Cardiac fibroblast (primary cell): ENCODE results near the gene RRM1.

ENCODE experiments used
- DNase-seq, 2 donors: peaks; one replicate each; pipeline versions ENCODE4 v3.0.0 to v3.0.0-alpha.2; 2010; ENCODE audit warnings: low read depth in 2 of 2
- H3K4me3 ChIP-seq, 2 donors: replicated peaks in 1 of 2; 1 replicate in 1 of 2; 2 replicates in 1 of 2; pipeline ENCODE4 v1.5.1; 2011; ENCODE audit warnings: low read depth in 2 of 2, low read length in 2 of 2, mild to moderate bottlenecking in 2 of 2, moderate library complexity in 1 of 2
- CTCF ChIP-seq: IDR thresholded peaks from one replicate; pipeline ENCODE4 v1.5.1; 2011; ENCODE audit warnings: low read depth, mild to moderate bottlenecking, low read length, inconsistent platforms

RRM1 gene

DNA sequence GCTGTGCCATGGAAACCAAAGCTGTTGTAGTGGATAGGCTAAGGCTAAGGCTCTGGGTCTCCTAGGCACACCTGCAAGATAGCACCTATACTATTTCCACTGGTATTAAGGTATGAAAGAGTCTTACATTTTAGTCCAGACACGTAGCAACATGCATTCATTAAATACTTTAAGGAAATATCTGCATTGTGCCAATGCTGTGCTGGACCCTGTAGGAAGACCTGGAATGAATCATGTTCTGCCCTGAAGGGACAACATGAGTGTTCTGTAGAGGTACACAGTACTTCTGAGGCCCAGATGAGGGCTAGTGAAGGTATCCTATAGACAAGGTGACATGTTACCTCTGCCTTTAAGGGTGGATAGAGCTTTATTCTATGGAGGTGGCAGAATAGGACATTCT, 35.2 kb upstream of the RRM1 start:
- TF ChIP-seq CTCF: no peak
- DNase-seq: no peak
- H3K4me3 ChIP-seq: no peak overlapping the region

- no peak overlapping the region for H3K4me3 ChIP-seq
- no peak for DNase-seq
Observed at GRCh38 chr11:4060182-4060923, 34.2 kb upstream of the RRM1 start.

DNA sequence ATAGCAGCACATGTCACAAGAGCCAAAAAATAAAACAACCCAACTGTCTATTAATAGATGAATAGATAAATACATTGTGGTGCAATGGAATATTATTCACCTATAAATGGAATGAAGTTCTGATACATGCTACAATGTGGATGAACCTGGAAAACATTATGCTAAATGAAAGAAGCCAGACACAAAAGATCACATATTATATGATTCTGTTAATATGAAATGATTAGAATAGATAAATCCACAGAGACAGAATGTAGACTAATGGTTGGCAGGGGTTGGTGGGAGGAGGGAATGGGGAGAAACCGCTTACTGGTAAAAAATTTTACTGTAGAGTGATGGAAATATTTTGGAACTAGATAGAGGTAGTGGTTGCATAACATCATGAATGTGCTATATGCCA, 32.9 kb upstream of the RRM1 start:
- no peak for DNase-seq
- no peak overlapping the region for H3K4me3 ChIP-seq
- TF ChIP-seq CTCF: no peak

More at GRCh38 chr11:4060182-4060923, 34.2 kb upstream of the RRM1 start:
- TF ChIP-seq CTCF: no peak

- no peak for TF ChIP-seq CTCF
- no peak overlapping the region for H3K4me3 ChIP-seq
- DNase-seq: peak in 1 of 2 donors; percentile 22
Observed at GRCh38 chr11:4063348-4063747, 31.3 kb upstream of the RRM1 start.

GRCh38 chr11:4064278-4064955, 30.2 kb upstream of the RRM1 start:
- TF ChIP-seq CTCF: no peak
- DNase-seq: no peak
- H3K4me3 ChIP-seq: no peak overlapping the region

- no peak for DNase-seq
- TF ChIP-seq CTCF: no peak
Observed at GRCh38 chr11:4065086-4065485, 29.5 kb upstream of the RRM1 start.

More at GRCh38 chr11:4065086-4065485, 29.5 kb upstream of the RRM1 start:
- H3K4me3 ChIP-seq: no peak overlapping the region
